GM12873 (cell line): Measurements from ENCODE around the gene ECI1.

Experiments
- TF ChIP-seq, protein P1 (sequence below): IDR thresholded peaks from 2 replicates; pipeline ENCODE4 v1.5.1; 2012; ENCODE audit warnings: low read depth, mild to moderate bottlenecking, moderate library complexity, low read length, control low read depth; ENCODE audit not compliant: insufficient read depth; ENCODE audit errors: missing control alignments

The ECI1 gene

DNA sequence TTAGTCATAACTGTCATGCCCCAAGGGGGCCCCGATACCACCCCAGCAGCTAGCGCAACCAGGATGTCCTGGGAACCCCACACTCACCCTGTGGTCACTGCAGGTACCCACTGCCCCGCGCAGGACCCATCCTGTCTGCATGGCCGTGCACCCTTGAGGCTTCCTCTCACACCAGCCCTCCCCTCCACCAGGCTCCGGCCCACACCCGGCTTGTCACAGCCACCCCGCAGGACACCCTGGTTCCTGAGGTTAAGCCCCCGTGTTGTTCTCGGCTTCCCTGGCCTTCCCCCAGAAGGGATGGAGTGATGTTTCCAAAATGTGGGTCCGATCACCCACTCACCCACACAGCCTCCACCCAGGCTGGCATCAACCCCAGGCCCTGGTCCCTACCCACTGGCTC, 7.6 kb downstream of the ECI1 start:
- TF ChIP-seq, protein P1, sequence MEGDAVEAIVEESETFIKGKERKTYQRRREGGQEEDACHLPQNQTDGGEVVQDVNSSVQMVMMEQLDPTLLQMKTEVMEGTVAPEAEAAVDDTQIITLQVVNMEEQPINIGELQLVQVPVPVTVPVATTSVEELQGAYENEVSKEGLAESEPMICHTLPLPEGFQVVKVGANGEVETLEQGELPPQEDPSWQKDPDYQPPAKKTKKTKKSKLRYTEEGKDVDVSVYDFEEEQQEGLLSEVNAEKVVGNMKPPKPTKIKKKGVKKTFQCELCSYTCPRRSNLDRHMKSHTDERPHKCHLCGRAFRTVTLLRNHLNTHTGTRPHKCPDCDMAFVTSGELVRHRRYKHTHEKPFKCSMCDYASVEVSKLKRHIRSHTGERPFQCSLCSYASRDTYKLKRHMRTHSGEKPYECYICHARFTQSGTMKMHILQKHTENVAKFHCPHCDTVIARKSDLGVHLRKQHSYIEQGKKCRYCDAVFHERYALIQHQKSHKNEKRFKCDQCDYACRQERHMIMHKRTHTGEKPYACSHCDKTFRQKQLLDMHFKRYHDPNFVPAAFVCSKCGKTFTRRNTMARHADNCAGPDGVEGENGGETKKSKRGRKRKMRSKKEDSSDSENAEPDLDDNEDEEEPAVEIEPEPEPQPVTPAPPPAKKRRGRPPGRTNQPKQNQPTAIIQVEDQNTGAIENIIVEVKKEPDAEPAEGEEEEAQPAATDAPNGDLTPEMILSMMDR: no peak

DNA sequence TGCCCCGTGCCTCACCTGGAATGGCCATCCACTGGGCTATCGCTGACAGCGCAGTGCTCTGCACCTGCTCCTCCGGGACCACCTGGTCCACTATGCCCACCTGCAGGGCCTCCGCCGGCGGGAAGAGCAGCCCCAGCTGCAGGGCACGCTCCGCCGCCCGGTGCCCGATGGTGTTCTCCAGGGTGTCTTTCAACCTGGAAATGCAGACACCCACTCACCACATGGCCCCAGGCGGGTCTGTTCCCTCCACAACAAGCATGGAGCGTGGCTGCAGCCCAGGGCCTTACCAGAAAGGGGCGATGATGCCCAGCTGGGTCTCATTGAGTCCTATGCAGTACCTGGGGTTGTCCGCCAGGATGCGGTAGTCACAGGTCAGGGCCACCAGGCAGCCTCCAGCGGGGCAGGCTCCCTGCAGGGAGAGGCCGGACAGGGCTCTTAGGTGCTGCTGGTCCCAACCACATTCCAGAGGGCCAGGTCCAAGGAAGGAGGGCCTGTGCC, 8.3 kb downstream of the ECI1 start:
- TF ChIP-seq, protein P1: peak; percentile 2

DNA sequence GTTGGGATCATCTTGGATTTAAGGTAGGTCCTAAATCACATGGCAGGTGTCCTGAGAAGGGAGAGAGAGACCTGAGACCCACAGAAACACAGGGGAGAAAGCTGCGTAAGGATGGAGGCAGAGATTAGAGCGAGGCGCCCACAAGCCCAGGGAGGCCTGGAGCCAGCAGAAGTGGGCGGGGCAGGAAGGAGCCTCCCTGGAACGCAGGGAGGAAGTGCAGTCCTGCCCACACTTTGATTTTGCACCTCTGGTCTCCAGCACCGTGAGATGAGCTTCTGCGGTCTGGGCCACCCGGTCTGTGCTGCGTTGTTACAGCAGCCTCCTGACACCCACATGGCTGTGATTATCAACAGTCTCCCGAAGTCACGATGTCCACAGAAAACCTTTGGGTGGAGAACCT, 8.8 kb downstream of the ECI1 start:
- TF ChIP-seq, protein P1: no peak

DNA sequence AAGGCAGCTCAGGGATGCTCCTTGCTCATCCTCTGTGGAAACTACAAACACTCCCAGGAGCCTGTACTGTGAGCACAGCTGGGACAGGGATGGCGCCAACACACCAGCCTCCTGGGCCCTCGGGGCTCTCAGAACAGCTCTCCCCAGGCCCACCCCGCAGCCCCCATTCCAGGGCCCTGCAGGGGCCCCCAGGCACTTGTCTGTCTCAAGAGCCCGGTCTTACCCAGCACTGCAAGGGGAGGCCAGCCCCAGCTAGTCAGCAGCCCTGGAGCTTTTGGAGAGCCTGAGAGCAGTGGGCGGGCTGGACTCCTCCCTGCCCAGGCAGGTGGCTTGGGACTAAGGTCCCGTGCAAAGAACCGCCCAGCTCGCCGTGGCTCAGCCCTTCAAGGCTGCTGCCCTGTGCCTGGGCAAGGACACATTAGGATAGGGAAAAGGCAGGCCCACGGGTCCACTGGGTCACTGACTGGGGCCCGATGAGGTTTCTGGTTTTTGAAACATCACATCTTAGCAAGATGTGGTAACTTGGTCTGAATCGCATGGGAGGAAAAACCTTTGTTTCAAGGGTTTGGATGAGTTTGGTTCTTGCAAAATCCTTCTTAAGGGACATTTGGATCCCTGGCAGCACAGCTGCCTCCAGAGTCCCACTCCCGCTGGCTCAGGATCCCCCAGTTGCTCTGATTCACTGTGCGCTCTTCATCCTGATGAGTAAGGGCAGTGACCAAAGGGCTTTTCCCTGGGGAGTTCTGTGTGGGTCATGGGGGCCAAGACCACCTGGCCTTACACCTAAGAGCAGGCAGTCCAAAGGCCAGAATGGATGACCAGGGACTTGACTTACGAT, 12.3 kb downstream of the ECI1 start:
- TF ChIP-seq, protein P1: no peak

DNA sequence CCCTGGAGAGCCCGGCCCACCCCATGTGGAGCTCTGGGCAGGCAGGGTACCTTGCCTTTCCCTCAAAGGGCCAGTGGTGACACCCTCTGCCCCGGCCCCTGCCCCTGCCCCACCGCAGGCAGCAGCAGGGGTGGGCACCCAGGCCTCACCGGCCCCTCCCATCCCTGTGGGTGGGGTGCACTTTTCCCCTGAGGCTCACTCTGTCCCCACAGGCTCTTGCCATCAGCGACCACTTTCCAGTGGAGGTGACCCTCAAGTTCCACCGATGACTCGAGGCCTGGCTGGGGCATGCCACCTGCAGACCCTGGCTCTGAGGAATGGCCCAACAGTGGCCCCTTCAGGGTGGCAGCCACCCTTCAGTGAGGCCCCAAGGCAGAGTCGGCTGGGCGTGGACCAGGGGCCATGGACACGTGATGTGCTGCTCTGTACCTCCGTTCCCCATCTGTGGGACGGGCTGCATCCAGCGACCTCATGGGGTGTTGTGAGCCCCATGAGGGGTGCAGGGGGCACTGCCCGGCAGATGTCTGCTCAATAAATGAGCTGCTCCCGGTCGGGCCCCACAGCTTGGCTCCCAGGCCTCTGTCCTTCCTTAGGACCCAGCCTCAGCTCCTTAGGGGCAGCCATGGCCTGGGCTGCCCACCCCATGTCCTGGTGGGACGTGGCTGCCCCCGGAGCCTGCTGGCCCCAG, 13.1 kb downstream of the ECI1 start:
- TF ChIP-seq, protein P1: no peak

DNA sequence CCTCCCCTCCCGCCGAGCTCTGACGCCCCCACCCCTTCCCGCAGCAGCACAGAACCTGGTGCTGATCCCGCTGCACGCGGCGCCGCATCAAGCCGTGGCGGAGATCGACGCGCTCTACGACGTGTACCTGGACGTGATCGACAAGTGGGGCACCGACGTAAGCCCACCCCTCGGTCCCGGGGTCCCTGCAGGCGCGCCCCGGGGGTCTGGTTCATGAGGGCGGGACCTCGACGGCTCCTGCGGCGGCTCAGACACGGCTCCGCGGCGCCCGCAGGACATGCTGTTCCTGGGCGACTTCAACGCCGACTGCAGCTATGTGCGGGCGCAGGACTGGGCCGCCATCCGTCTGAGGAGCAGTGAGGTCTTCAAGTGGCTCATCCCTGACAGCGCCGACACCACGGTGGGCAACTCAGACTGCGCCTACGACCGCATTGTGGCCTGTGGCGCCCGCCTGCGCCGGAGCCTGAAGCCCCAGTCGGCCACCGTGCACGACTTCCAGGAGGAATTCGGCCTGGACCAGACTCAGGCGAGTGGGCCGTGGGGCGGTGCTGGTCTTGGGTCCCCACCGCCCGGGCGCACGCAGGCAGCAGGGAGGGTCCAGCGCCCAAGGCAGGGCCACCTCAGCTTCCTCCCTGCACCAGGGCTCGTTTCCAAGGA, 13.8 kb downstream of the ECI1 start:
- TF ChIP-seq, protein P1: no peak

DNA sequence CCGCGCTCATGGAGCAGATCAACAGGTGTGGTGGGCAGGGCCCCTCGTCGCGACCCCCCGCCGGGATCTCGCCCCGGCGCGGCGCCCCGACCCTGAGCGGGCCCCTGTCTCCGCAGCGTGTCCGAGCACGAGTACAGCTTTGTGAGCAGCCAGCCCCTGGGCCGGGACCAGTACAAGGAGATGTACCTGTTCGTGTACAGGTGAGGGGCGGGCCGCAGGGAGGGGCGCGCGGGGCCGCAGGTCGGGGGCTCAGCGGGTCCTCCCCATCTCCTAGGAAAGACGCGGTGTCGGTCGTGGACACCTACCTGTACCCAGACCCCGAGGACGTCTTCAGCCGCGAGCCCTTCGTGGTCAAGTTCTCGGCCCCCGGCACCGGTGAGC, 14.3 kb downstream of the ECI1 start:
- TF ChIP-seq, protein P1: no peak
